ENCODE measurements around the gene PINK1.

Gene PINK1

GRCh38 chr1:20683614-20684013, 50.4 kb downstream of the PINK1 start:
- no peak for DNase-seq

DNA sequence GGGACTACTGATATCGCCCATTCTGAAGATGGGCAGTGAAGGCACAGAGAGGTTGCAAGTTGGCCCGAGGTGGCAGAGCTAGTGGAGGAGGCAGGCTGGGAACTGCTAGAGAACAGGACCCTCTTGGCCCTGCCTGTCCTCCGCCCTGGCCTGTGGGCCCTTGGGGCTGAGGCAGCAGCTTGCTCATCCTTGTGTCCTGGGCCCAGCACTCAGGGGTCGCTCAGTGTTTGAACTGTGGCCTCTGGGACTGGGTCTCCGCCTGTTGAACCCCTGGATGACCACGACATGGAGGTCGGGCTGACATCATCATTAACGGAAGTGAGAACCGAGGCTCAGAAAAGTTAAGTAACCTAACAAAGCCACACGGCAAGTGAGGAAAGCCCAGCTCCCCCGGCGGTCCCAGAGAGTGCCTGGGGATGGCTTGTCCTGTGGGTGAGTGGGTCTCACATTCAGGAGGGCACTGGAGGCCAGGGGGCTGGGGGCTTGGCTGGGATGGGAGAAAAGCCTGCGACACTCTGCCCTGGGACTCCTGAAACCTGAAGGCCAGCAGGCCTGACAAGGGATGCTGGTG, 50.9 kb downstream of the PINK1 start:
- DNase-seq = no peak

DNA sequence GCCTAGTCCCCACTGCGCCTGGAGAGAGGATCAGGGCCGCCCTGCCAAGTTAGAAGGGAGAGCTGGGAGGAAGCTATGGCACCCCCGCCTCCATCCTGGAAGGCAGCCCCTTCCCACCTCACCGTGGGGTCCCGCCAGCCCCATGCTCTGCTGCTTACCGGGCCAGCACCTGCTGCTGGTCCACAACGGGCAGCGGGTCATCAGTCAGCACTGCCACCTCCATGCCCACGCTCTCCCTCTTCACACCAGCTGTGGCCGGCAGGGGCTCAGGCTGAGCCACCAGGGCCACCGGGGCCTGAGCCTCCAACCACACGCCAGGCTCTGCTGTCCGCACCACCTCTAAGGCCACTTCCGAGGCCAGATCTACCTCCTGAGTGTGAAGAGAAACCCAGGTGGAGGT, 51.4 kb downstream of the PINK1 start:
- DNase-seq = no peak

DNA sequence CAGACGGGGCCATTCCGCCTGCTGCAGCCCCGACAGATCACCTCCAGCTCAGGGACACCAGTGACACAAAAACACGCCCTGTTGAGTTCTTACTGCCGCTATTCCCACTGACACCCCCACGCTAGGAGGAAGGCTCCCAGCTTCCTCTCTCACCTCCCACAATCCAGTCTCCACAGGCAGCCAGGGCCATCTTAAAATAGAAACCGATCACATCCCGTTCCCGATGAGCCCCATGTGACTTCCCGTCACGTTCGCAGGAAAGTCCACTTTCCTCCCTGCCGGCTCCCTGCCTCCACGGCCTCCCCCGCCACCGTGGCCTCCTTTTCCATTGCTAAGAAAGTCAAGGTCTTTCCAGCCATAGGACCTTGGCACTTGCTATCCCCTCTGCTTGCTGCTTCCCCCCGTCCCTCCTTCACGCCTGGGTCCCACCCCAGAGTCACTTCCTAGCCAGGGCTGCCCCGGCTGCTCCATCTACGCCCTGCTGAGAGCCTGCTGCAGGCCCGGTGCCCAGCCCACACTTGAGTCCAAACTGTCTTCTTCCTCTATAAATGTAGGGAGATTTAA, 51.9 kb downstream of the PINK1 start:
- DNase-seq = no peak

DNA sequence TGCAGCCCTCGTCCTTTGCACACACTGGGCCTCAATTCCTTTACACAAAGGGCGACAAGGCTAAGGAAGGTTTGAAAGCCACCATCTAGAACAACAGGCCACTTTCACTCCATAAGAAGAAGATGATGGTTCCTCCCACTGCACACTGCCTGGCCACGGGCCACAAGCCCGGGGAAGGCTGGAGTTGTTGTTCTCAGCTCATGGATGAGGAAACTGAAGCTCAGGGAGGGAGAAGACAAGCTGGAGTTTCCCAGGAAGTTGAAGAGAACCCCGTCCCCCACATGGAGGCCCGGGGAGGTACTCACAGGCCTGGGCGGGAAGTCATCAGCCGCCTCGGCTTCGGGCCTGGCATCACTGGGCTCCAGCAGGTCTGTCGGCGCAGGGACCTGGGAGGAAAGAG, 52.5 kb downstream of the PINK1 start:
- DNase-seq = no peak

- no peak for DNase-seq
These were observed 53.8 kb downstream of the PINK1 start for GRCh38 chr1:20686883-20687725.

DNA sequence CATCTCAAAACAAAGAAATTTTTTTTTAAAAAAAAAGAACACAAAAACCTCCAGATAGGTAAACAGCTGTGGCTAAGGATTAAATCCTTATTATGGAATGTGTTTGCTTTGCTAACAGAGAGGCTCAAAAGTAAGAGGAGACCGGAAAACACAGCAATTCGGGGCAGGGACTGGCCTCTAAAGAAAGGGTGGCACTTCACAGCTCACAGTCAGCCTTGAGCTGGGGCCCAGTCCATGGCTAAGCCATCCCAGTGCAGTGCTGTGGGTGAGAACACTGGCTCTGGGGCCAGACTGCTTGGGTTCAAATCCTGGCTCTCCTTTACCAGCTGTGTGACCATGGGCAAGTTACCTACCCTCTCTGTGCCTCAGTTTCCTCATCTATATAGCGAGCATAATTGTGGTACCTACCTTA, 56.4 kb downstream of the PINK1 start:
- DNase-seq = no peak

- DNase-seq = no peak
These were observed 58.6 kb downstream of the PINK1 start for GRCh38 chr1:20691872-20692271.

- DNase-seq = no peak
These were observed 60.4 kb downstream of the PINK1 start for GRCh38 chr1:20693623-20694022.

DNA sequence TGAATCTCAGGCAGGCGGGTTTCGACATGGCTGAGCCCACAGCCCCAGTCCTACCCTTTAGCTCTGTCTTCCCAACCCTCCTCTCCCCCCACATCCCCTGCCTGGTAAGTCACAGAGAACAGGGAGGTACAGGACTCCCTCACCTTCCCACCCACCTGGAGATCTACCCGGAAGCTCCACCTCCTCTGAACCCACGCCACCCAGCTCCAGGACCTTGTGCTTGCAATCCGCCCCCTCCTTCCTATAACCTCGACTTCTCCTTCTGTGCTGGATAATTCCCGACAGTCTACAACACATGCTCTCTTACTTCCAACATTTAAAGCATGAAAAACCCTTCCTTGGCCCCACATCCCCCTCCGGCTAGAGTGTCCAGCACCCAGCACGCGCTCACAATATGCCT, 62.3 kb downstream of the PINK1 start:
- DNase-seq = no peak

GRCh38 chr1:20696397-20697333, 63.4 kb downstream of the PINK1 start:
- peak; percentile 84 for DNase-seq

DNA sequence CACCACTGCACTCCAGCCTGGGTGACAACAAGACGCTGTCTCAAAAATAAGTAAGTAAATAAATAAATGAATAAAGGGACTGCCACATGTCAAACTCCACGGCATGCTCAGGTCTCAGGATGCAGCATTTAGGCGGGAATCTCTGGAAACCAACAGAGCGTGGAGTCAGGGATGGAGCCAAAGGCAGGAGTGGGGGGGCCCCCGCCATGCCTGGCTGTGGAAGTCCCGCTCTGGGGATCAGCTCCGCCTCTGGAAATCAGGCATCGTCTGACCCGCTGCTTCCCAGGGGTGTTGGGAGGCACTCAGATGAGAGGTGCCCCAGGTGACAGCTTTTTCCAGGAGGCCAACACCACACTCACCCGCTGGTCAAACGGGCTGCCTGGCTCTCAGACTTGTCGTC, 64.3 kb downstream of the PINK1 start:
- no peak for DNase-seq

GRCh38 chr1:20698195-20698910, 65.1 kb downstream of the PINK1 start:
- DNase-seq = no peak

GRCh38 chr1:20699558-20699957, 66.3 kb downstream of the PINK1 start:
- DNase-seq = no peak

DNA sequence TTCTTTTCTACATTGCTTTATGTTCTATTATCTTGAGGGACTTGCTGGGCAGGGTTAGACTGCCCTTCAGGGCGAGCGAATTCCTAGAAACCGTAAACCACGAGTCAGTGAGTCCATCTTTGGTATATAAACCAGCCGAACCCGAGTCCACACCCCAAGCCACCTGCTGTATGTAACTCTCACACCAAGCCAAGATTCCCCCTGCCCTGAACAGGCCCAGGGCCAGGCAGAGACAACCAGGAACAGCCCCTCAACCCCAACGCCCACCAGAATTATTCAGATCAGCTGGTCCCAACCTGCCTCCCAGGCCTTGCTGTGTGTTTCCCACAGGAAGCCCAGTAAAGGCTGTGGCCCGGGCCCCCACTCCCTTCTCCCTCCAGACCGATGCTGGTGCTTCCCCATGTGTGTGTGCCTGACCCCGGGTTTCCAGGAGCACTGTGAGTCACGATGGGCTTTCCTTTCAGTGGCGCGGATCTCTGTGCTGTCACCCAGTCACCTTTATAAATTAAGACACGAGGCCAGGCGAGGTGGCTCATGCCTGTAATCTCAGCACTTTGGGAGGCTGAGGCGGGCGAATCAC, 67.5 kb downstream of the PINK1 start:
- no peak for DNase-seq

Data from hematopoietic multipotent progenitor cell treated with erythropoietin and hydrocortisone succinate and interleukin-3 and kit ligand, for 8 days (in vitro differentiated cells).